HUES48 (cell line): ENCODE results near the gene ZNF699.
"Not testable (repeated sequence)": the region's sequence is repeated elsewhere in the genome, so short reads cannot be mapped to it uniquely, and the experiment has no call there.

ENCODE experiments used
- H3K27ac ChIP-seq: one replicate; pipeline ENCODE4 v1.7.0; 2013; ENCODE audit warnings: low read depth, low read length, inconsistent platforms
- H3K27me3 ChIP-seq: 2 replicates; pipeline ENCODE4 v1.6.1; 2013; ENCODE audit warnings: mild to moderate bottlenecking, low read length; ENCODE audit not compliant: control insufficient read depth, insufficient read depth
- H3K36me3 ChIP-seq: 2 replicates; pipeline ENCODE4 v1.6.1; 2013; ENCODE audit warnings: low read length; ENCODE audit not compliant: control insufficient read depth, insufficient read depth
- H3K4me1 ChIP-seq: 2 replicates; pipeline ENCODE4 v1.6.1; 2013; ENCODE audit warnings: mild to moderate bottlenecking, low read length; ENCODE audit not compliant: control insufficient read depth, insufficient read depth
- H3K4me3 ChIP-seq: 2 replicates; pipeline ENCODE4 v1.5.1; 2013; ENCODE audit warnings: mild to moderate bottlenecking, low read depth, low read length
- H3K9ac ChIP-seq: 2 replicates; pipeline ENCODE4 v1.6.1; 2013; ENCODE audit warnings: mild to moderate bottlenecking, low read depth, low read length, moderate library complexity
- H3K9me3 ChIP-seq: 2 replicates; pipeline ENCODE4 v1.6.1; 2013; ENCODE audit warnings: low read length; ENCODE audit not compliant: control insufficient read depth, insufficient read depth

ZNF699 gene

DNA sequence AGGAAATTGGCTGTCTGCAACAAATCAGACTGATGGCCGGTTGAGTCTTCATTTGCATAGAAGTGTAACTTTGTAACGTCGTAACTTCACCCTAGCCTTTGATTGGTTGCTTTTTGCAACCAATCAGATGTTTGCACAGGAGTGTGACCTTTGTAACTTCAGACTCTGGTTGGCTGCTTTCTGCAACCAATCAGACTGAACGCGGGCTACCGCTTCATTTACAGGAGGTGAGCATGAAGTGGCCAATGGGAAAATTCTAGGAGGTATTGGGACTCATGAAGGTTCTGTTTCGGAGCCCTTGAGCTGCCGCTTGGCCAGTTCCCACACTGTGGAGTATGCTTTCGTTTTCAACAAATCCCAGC is 13.9 kb upstream of the ZNF699 start:
- Histone ChIP-seq H3K9me3 (peaks cover 48% of the 10 kb centered on the region), H3K27ac (peak overlapping the region; percentile 91), H3K9ac (peak overlapping the region; percentile 44; the same call in 1 of the 2 replicates)

DNA sequence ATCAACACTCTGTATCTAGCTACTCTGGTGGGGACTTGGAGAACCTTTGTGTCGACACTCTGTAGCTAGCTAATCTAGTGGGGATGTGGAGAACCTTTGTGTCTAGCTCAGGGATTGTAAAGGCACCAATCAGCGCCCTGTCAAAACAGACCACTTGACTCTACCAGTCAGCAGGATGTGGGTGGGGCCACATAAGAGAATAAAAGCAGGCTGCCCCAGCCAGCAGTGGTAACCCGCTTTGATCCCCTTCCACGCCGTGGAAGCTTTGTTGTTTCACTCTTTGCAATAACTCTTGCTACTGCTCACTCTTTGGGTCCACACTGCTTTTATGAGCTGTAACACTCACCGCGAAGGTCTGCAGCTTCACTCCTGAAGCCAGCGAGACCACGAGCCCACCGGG is 12.6 kb upstream of the ZNF699 start:
- not testable (repeated sequence) for H3K9ac ChIP-seq

More for the DNA sequence above, 13.9 kb upstream of the ZNF699 start:
- peak overlapping the region; percentile 80 for H3K4me3 ChIP-seq
- H3K36me3 ChIP-seq: peaks cover 10% of the 10 kb centered on the region
- no peaks in the 10 kb centered on the region for H3K4me1 ChIP-seq
- H3K27me3 ChIP-seq: no peaks in the 10 kb centered on the region

GRCh38 chr19:9321756-9322155 is 12.1 kb upstream of the ZNF699 start:
- peaks cover 41% of the 10 kb centered on the region for H3K9me3 ChIP-seq
- not testable (repeated sequence) for H3K36me3 ChIP-seq, H3K27me3 ChIP-seq, H3K4me1 ChIP-seq, H3K4me3 ChIP-seq, H3K9ac ChIP-seq, H3K27ac ChIP-seq

More for the DNA sequence above, 12.6 kb upstream of the ZNF699 start:
- H3K27me3 ChIP-seq, H3K36me3 ChIP-seq, H3K27ac ChIP-seq, H3K4me1 ChIP-seq, H3K4me3 ChIP-seq: not testable (repeated sequence)
- peaks cover 41% of the 10 kb centered on the region for H3K9me3 ChIP-seq

DNA sequence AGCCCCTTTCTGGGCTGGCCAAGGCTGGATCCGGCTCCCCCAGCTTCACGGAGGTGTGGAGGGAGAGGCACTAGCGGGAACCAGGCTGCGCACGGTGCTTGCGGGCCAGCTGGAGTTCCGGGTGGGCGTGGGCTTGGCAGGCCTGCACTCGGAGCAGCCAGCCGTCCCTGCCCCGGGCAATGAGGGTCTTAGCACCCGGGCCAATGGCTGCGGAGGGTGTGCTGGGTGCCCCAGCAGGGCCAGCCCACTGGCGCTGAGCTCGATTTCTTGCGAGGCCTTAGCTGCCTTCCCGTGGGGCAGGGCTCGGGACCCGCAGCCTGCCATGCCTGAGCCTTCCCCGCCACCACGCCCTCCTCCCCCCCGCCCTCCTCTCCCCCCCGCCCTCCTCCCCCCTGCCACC is 11.7 kb upstream of the ZNF699 start:
- H3K36me3 ChIP-seq: no peaks in the 10 kb centered on the region; the same call in 1 of the 2 replicates

DNA sequence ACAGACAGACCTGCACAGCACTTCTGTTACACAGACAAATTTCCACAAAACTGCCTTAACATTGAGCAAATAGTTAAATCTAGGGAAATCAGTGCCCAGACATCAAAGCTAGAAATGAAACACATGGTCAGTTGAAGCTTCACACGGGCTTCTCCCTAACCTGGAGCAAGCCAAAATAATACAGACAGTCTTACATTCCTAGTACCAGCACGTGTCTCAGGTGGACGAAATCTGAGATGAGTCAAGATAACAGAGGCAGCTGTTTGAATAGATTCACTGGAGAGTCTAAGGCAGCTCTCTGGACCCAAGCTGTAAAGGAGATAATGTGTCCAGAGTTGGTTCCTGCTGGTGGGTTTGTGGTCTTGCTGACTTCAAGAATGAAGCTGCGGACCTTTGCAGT is 4.1 kb upstream of the ZNF699 start:
- Histone ChIP-seq H3K4me3 (no peak overlapping the region), H3K27me3 (no peaks in the 10 kb centered on the region), H3K4me1 (no peaks in the 10 kb centered on the region), H3K9me3 (peaks cover 44% of the 10 kb centered on the region), H3K9ac (no peak overlapping the region), H3K27ac (no peak overlapping the region), H3K36me3 (no peaks in the 10 kb centered on the region)

More for the DNA sequence above, 11.7 kb upstream of the ZNF699 start:
- Histone ChIP-seq H3K9ac (no peak overlapping the region), H3K4me1 (no peaks in the 10 kb centered on the region), H3K9me3 (peaks cover 41% of the 10 kb centered on the region), H3K27me3 (no peaks in the 10 kb centered on the region), H3K27ac (no peak overlapping the region), H3K4me3 (no peak overlapping the region)

GRCh38 chr19:9309974-9310446 is 372 bp upstream of the ZNF699 start:
- no peaks in the 10 kb centered on the region for H3K36me3 ChIP-seq
- H3K27ac ChIP-seq: peak overlapping the region; percentile 95
- H3K4me1 ChIP-seq: no peaks in the 10 kb centered on the region
- H3K27me3 ChIP-seq: no peaks in the 10 kb centered on the region
- H3K9me3 ChIP-seq: peaks cover 29% of the 10 kb centered on the region
- peak overlapping the region; percentile 71; the same call in 1 of the 2 replicates for H3K9ac ChIP-seq
- peak overlapping the region; percentile 92 for H3K4me3 ChIP-seq

GRCh38 chr19:9308091-9308770 is 1.4 kb downstream of the ZNF699 start:
- 0 out of 2 replicates have a peak, but pooled peaks cover 4% of the 10 kb centered on the region for H3K36me3 ChIP-seq
- peak overlapping the region; percentile 92 for H3K4me3 ChIP-seq
- H3K9ac ChIP-seq: no peak overlapping the region
- H3K27me3 ChIP-seq: no peaks in the 10 kb centered on the region
- no peaks in the 10 kb centered on the region for H3K4me1 ChIP-seq
- peaks cover 31% of the 10 kb centered on the region for H3K9me3 ChIP-seq
- H3K27ac ChIP-seq: no peak overlapping the region

GRCh38 chr19:9306443-9306842 is 3.2 kb downstream of the ZNF699 start:
- Histone ChIP-seq H3K4me3 (no peak overlapping the region), H3K36me3 (peaks cover 7% of the 10 kb centered on the region; the same call in 1 of the 2 replicates), H3K27me3 (no peaks in the 10 kb centered on the region), H3K9ac (no peak overlapping the region), H3K9me3 (peaks cover 36% of the 10 kb centered on the region), H3K27ac (no peak overlapping the region), H3K4me1 (no peaks in the 10 kb centered on the region)

GRCh38 chr19:9296336-9296735 is 13.3 kb downstream of the ZNF699 start:
- peaks cover 33% of the 10 kb centered on the region for H3K36me3 ChIP-seq

GRCh38 chr19:9295411-9295849 is 14.2 kb downstream of the ZNF699 start:
- peaks cover 97% of the 10 kb centered on the region for H3K9me3 ChIP-seq
- H3K36me3 ChIP-seq: peaks cover 26% of the 10 kb centered on the region
- no peak overlapping the region for H3K27ac ChIP-seq
- no peaks in the 10 kb centered on the region for H3K4me1 ChIP-seq
- H3K9ac ChIP-seq: no peak overlapping the region
- H3K27me3 ChIP-seq: no peaks in the 10 kb centered on the region
- no peak overlapping the region; the same call in 1 of the 2 replicates for H3K4me3 ChIP-seq

More at GRCh38 chr19:9296336-9296735, 13.3 kb downstream of the ZNF699 start:
- Histone ChIP-seq H3K4me3 (no peak overlapping the region; the same call in none of the 2 replicates), H3K9ac (no peak overlapping the region), H3K4me1 (no peaks in the 10 kb centered on the region), H3K9me3 (peaks cover 97% of the 10 kb centered on the region), H3K27ac (peak overlapping the region; percentile 32), H3K27me3 (no peaks in the 10 kb centered on the region)

- Histone ChIP-seq H3K27me3 (no peaks in the 10 kb centered on the region), H3K4me3 (no peak overlapping the region), H3K9me3 (peaks cover 83% of the 10 kb centered on the region), H3K27ac (no peak overlapping the region), H3K36me3 (no peaks in the 10 kb centered on the region), H3K4me1 (no peaks in the 10 kb centered on the region), H3K9ac (no peak overlapping the region)
These were observed 20.3 kb downstream of the ZNF699 start for GRCh38 chr19:9289231-9289884.
